ENCODE data around the gene GOLGB1. TPM values are rescaled to one million over a fixed set of nuclear protein-coding genes. Genes with fewer than 3 reads are reported as not detected.

Gene GOLGB1
- total RNA-seq, 1 donor from 2014 or later, result 65.0 TPM

- Mint-ChIP-seq H3K36me3 (ENCODE audit: low read depth) (peaks cover 5% of the 10 kb centered on the region), H3K9me3 (ENCODE audit: low read depth) (no peaks in the 10 kb centered on the region), H3K4me1 (ENCODE audit: low read depth) (no peaks in the 10 kb centered on the region), H3K4me3 (ENCODE audit: unreplicated experiment) (no peak overlapping the region), H3K27ac (ENCODE audit: unreplicated experiment) (no peak overlapping the region), H3K27me3 (ENCODE audit: low read depth) (peaks cover 3% of the 10 kb centered on the region)
- TF ChIP-seq CTCF (IDR thresholded peaks at IDR 0.05), result no peak
- no peak for DNase-seq (ENCODE audit: low spot score)
Observed at GRCh38 chr3:121629601-121630000, 119.9 kb downstream of the GOLGB1 start.

- H3K27me3 Mint-ChIP-seq (ENCODE audit: low read depth), result peaks cover 3% of the 10 kb centered on the region
- H3K4me3 Mint-ChIP-seq (ENCODE audit: unreplicated experiment), result no peak overlapping the region
- H3K9me3 Mint-ChIP-seq (ENCODE audit: low read depth), result no peaks in the 10 kb centered on the region
- no peak overlapping the region for H3K27ac Mint-ChIP-seq (ENCODE audit: unreplicated experiment)
- H3K36me3 Mint-ChIP-seq (ENCODE audit: low read depth), result peaks cover 2% of the 10 kb centered on the region
- DNase-seq (ENCODE audit: low spot score), result no peak
- TF ChIP-seq CTCF (IDR thresholded peaks at IDR 0.05), result no peak
- H3K4me1 Mint-ChIP-seq (ENCODE audit: low read depth), result no peaks in the 10 kb centered on the region
Observed at GRCh38 chr3:121627622-121628021, 121.9 kb downstream of the GOLGB1 start.

- peaks cover 3% of the 10 kb centered on the region for H3K27me3 Mint-ChIP-seq (ENCODE audit: low read depth)
- no peaks in the 10 kb centered on the region for H3K4me1 Mint-ChIP-seq (ENCODE audit: low read depth)
- H3K9me3 Mint-ChIP-seq (ENCODE audit: low read depth), result no peaks in the 10 kb centered on the region
- H3K4me3 Mint-ChIP-seq (ENCODE audit: unreplicated experiment), result no peak overlapping the region
- DNase-seq (ENCODE audit: low spot score), result no peak
- TF ChIP-seq CTCF (IDR thresholded peaks at IDR 0.05), result no peak
- no peak overlapping the region for H3K27ac Mint-ChIP-seq (ENCODE audit: unreplicated experiment)
- peaks cover under 1% of the 10 kb centered on the region for H3K36me3 Mint-ChIP-seq (ENCODE audit: low read depth)
Observed at GRCh38 chr3:121627211-121627610, 122.3 kb downstream of the GOLGB1 start.

GRCh38 chr3:121626495-121626894 is 123.0 kb downstream of the GOLGB1 start:
- H3K4me3 Mint-ChIP-seq (ENCODE audit: unreplicated experiment), result no peak overlapping the region
- no peak overlapping the region for H3K27ac Mint-ChIP-seq (ENCODE audit: unreplicated experiment)
- H3K36me3 Mint-ChIP-seq (ENCODE audit: low read depth), result no peaks in the 10 kb centered on the region
- no peaks in the 10 kb centered on the region for H3K9me3 Mint-ChIP-seq (ENCODE audit: low read depth)
- H3K27me3 Mint-ChIP-seq (ENCODE audit: low read depth), result peaks cover 8% of the 10 kb centered on the region
- no peak for DNase-seq (ENCODE audit: low spot score)
- H3K4me1 Mint-ChIP-seq (ENCODE audit: low read depth), result no peaks in the 10 kb centered on the region
- TF ChIP-seq CTCF (IDR thresholded peaks at IDR 0.05), result no peak

- Mint-ChIP-seq H3K36me3 (ENCODE audit: low read depth) (no peaks in the 10 kb centered on the region), H3K4me3 (ENCODE audit: unreplicated experiment) (no peak overlapping the region), H3K27ac (ENCODE audit: unreplicated experiment) (no peak overlapping the region), H3K4me1 (ENCODE audit: low read depth) (no peaks in the 10 kb centered on the region), H3K9me3 (ENCODE audit: low read depth) (no peaks in the 10 kb centered on the region), H3K27me3 (ENCODE audit: low read depth) (peaks cover 10% of the 10 kb centered on the region)
- no peak for TF ChIP-seq CTCF (IDR thresholded peaks at IDR 0.05)
- DNase-seq (ENCODE audit: low spot score), result no peak
Observed at GRCh38 chr3:121624147-121624899, 125.2 kb downstream of the GOLGB1 start.
